CD4-positive, alpha-beta T cell treated with Interferon gamma for 1 hour (primary cell): ENCODE results near the gene SLC36A4.
A peak's percentile ranks its signal among the peaks of the same experiment; 100 is the strongest.
"Not testable (repeated sequence)": the region's sequence is repeated elsewhere in the genome, so short reads cannot be mapped to it uniquely, and the experiment has no call there.

Experiments used
- DNase-seq: peaks from one replicate; pipeline ENCODE4 v3.0.0-alpha.2; 2020

The SLC36A4 gene

DNA sequence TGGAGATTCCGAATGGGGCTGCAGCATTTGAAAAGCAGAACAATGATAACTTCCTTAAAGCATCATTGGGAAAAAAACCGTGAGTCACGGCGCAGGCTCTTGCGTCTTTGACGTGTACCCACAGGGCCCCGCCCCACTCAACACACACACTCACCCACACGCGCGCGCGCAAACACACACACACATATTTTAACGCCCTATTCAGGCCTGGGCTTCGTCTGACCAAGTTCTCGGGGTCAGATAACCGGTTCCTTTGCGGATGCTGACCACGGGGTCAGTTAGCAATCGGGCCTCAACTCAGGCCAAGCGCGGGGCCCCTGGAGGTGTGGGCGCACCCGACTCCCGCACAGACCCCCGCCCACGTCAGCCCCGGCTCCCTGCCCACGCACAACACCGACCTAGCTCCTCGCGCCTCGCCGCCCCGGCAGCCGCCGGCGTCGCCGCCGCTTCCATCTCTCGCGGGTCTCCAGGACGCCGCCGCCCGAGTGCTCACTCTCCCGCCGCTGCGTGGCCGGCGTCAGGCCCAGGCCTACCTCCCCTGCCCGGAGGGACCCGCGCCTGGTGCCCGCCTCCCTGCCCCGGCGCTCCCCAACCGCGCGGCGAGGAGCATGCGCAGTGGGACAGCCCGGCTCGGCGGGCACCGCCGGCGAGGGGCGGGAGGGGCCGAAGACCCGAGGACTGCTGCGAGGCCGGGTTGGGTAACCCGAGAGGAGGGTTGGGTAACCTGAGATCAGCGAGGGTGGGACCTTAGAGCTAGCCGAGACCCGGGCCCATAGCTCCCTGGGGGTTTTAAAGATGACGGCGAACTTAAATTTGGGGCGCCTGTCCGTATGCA, at the start of gene SLC36A4:
SLC36A4 (minus strand) TSS at position 612 of the 835 bp plus-strand sequence; CDS start at position 453, 159 bp downstream.
- peak; percentile 89 for DNase-seq

DNA sequence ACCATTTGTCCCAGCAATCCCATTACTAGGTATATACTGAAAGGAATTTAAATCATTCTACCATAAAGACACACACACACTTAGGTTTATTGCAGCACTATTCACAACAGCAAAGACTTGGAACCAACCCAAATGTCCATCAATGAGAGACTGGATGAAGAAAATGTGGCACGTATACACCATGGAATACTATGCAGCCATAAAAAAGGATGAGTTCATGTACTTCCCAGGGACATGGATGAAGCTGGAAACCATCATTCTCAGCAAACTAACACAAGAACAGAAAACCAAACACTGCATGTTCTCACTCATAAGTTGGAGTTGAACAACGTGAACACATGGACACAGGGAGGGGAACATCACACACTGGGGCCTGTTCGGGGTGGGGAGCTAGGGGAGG, 49.0 kb upstream of the SLC36A4 start:
- not testable (repeated sequence) for DNase-seq

GRCh38 chr11:93244018-93244417, 46.2 kb upstream of the SLC36A4 start:
- DNase-seq = no peak

GRCh38 chr11:93239966-93240365, 42.2 kb upstream of the SLC36A4 start:
- DNase-seq = no peak

DNA sequence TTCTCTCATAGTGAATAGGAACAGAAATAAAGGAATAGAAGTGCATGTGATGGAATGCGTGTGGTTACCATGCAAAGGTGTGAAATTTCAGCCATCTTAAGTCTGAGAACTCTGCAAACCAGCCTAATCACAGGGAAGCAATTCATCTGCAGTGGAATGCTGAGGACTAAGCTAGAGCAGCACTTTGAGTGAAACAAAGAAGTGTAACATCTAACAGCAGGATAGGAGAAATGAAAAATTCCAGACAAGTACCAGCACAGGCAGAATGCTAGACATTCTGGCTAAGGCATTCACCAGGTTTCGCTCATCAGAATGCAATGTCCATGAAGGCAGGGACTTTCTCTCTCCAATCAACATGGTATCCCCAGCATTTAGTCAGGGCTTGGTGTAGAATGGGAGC, 41.2 kb upstream of the SLC36A4 start:
- no peak for DNase-seq

GRCh38 chr11:93236741-93237675, 39.2 kb upstream of the SLC36A4 start:
- DNase-seq = no peak

DNA sequence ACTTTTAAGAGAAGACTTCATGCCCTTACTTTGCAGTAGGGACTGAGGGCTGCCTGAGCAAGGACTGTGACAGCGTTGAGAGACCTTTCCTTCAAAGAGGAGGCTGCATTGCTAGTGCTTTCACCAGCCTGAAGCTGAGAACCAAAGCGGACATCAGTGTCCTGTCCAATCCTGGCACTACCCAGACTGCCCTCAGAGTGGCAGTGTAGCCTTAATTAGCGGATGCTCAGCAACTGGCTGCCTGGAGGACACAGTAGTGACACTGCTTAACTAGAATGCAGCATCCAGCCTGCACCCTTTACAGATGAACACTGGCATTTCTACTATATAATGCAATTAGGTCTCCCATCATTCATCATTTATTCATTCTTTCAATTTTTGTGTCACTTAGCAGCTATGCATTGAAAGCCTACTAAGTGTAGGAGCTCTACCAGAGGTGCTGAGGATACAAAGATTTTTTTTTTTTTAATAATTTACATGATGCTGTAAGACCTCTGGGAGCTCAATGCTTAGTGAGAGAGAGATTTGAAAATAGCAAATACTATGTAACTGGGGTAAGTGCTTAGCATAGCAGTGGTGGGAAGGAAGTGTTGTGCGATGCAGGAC, 36.9 kb upstream of the SLC36A4 start:
- peak; percentile 62 for DNase-seq

- DNase-seq = no peak
Observed at GRCh38 chr11:93229876-93230275, 32.1 kb upstream of the SLC36A4 start.

DNA sequence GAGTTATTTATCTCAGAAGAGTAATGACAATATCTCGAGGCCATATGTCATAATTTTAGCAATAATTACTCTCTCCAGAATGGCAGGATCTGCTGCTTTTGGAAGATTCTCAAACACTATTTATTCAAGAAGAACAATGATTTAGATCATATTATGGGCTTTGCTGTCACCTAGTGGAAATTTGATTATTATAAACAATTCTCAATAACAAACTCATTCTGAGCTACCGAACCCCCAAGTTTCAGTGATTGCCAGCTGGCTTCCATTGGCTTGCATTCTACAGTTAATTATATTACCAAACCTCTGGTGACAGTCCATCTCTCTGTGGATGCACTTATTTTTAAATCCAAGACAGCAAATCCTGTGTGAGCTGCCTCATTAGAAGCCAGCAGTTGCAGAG, 27.9 kb upstream of the SLC36A4 start:
- DNase-seq = no peak

DNA sequence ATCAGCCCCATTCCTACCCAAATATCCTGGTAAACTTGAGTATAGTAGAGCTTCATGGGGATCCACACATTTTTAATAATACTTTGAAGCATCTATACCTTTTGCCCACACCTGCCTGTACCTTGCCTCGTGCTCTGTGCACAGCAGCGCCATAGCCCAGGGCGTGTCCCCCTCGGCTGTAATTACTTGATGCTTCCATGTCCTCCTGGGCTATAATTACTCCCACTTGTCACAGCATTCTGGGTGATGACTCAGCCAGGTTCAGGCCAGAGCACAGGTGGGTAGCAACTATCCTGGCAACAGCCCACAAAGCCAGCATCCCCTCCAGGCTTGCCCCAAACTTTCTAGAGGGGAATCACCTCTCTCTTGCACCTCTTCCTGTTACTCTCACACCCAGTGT, 23.7 kb upstream of the SLC36A4 start:
- DNase-seq = no peak

- no peak for DNase-seq
Observed at GRCh38 chr11:93220078-93220477, 22.3 kb upstream of the SLC36A4 start.

GRCh38 chr11:93219440-93219839, 21.6 kb upstream of the SLC36A4 start:
- DNase-seq = no peak

- DNase-seq = no peak
Observed at GRCh38 chr11:93216511-93217101, 18.8 kb upstream of the SLC36A4 start.

DNA sequence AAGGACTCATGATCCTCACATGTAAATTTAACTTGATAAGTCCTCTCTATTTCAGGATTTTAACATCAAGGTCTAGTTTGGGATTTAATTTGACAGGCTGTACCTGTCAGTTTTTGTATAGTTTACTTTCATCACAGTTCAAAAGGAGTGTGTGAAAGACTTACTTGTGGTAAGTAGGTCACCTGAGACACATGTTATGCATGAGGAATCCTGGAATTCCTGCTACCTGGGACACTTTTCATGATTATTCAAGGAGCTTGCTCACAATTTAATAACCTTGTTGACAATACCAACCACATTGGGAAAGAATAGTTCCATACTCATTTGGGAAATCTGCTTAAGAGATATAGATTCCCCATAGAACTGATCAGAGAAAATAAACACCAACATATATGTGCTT, 15.8 kb upstream of the SLC36A4 start:
- DNase-seq = no peak

- no peak for DNase-seq
Observed at GRCh38 chr11:93212094-93212493, 14.3 kb upstream of the SLC36A4 start.

DNA sequence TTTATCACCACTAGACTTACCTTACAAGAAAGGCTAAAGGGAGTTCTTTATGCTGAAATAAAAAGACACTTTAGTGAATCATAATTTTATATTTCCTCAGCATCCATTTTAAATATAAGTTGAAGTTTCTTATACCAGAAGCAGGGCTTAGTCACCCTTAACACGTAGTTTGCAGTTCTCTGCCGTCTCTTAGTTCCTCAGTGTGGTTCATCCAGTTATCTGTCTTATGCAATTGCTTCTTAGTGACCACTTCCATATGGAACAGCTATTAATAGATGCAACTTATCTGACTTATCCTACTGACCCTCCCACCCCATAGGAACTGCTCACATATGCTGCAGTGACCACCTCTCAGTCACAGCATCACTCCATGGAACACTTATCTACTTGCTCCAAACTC, 11.7 kb upstream of the SLC36A4 start:
- no peak for DNase-seq

- no peak for DNase-seq
Observed at GRCh38 chr11:93208663-93209270, 11.0 kb upstream of the SLC36A4 start.

DNA sequence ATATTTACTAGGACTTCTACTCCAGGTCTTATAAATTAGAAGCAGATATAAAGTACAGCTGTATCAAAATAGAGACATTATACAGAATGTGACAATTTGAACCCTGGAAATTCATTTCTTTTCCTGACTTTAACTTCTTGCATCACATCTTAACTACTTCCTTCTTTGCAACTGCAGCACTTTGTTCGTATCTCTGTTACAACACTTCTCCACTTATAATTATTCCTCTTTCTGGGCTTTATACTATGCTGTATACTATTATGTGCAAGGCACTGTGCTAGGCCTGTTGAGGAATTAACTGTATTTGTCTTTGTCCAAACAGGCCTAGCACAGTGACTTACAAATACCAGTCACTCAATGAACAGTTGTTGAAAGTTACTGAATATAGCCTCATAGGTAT, 1.8 kb upstream of the SLC36A4 start:
- no peak for DNase-seq

- no peak for DNase-seq
Observed at GRCh38 chr11:93198215-93198845, 539 bp upstream of the SLC36A4 start.

- DNase-seq = no peak
Observed at GRCh38 chr11:93196816-93197379, 893 bp downstream of the SLC36A4 start.

GRCh38 chr11:93194673-93195291, 3.0 kb downstream of the SLC36A4 start:
- no peak for DNase-seq
